ENCODE results near the gene RFNG. TPM values are rescaled to one million over a fixed set of nuclear protein-coding genes. Genes with fewer than 3 reads are reported as not detected.

Gene RFNG
- total RNA-seq, 1 donor from 2014 or later: 20.9 TPM

- intact Hi-C loops (cut with micrococcal nuclease): no loop called here
Observed at GRCh38 chr17:82005701-82006348, 45.8 kb downstream of the RFNG start.

GRCh38 chr17:82004517-82005455 is 46.8 kb downstream of the RFNG start:
- intact Hi-C loops (cut with micrococcal nuclease): no loop called here

- intact Hi-C loops (cut with micrococcal nuclease): no loop called here
Observed at GRCh38 chr17:82003411-82004381, 47.9 kb downstream of the RFNG start.

GRCh38 chr17:82001571-82002056 is 50.0 kb downstream of the RFNG start:
- intact Hi-C loops (cut with micrococcal nuclease): no loop called here

GRCh38 chr17:82000803-82001570 is 50.6 kb downstream of the RFNG start:
- intact Hi-C loops (cut with micrococcal nuclease): no loop called here

- intact Hi-C loops (cut with micrococcal nuclease): no loop called here
Observed at GRCh38 chr17:81999976-82000802, 51.4 kb downstream of the RFNG start.

GRCh38 chr17:81999587-81999975 is 52.0 kb downstream of the RFNG start:
- intact Hi-C loops (cut with micrococcal nuclease): no loop called here

- intact Hi-C loops (cut with micrococcal nuclease): no loop called here
Observed at GRCh38 chr17:81998691-81999438, 52.7 kb downstream of the RFNG start.

GRCh38 chr17:81998212-81998611 is 53.4 kb downstream of the RFNG start:
- intact Hi-C loops (cut with micrococcal nuclease): no loop called here

Other genes starting within 250 kb of the RFNG start
- gene GCGR, start 247.7 kb downstream of the RFNG start, total RNA-seq: 0.07 TPM in 1 of 2 replicates, not detected in the other
- gene MCRIP1, start 218.5 kb downstream of the RFNG start, total RNA-seq: 36.5 and 37.3 TPM in 2 replicates
- gene PPP1R27, start 216.8 kb downstream of the RFNG start, total RNA-seq: not detected in 2 replicates
- gene P4HB, start 191.3 kb downstream of the RFNG start, total RNA-seq: 589 and 618 TPM in 2 replicates
- gene ARHGDIA, start 180.5 kb downstream of the RFNG start, total RNA-seq: 703 and 716 TPM in 2 replicates
- 218 and 230 TPM in 2 replicates for gene ALYREF, start 160.2 kb downstream of the RFNG start, total RNA-seq
- gene ANAPC11, start 160.1 kb downstream of the RFNG start, total RNA-seq: 91.4 and 104 TPM in 2 replicates
- gene NPB, start 149.6 kb downstream of the RFNG start, total RNA-seq: 0.11 and 0.48 TPM in 2 replicates
- 35.0 and 39.1 TPM in 2 replicates for gene PCYT2, start 140.4 kb downstream of the RFNG start, total RNA-seq
- gene SIRT7, start 133.6 kb downstream of the RFNG start, total RNA-seq: 57.2 and 58.6 TPM in 2 replicates
- gene MAFG, start 124.1 kb downstream of the RFNG start, total RNA-seq: 23.3 and 23.6 TPM in 2 replicates
- gene PYCR1, start 114.5 kb downstream of the RFNG start, total RNA-seq: 35.6 TPM in 2 replicates
- not detected in 2 replicates for gene MYADML2, start 104.6 kb downstream of the RFNG start, total RNA-seq
- 0.11 and 0.48 TPM in 2 replicates for gene NOTUM, start 90.6 kb downstream of the RFNG start, total RNA-seq
- gene ASPSCR1, start 74.2 kb downstream of the RFNG start, total RNA-seq: 34.4 and 35.5 TPM in 2 replicates
- gene CENPX, start 28.9 kb downstream of the RFNG start, total RNA-seq: 82.9 and 87.9 TPM in 2 replicates
- gene LRRC45, start 28.5 kb downstream of the RFNG start, total RNA-seq: 46.0 and 46.6 TPM in 2 replicates
- gene RAC3, start 20.1 kb downstream of the RFNG start, total RNA-seq: 10.0 and 12.3 TPM in 2 replicates
- 118 and 124 TPM in 2 replicates for gene DCXR, start 14.1 kb downstream of the RFNG start, total RNA-seq
- 86.4 and 87.5 TPM in 2 replicates for gene GPS1, start 87 bp upstream of the RFNG start, total RNA-seq
- gene DUS1L, start 14.0 kb upstream of the RFNG start, total RNA-seq: 113 and 129 TPM in 2 replicates
- 175 and 181 TPM in 2 replicates for gene FASN, start 46.4 kb upstream of the RFNG start, total RNA-seq
- gene CCDC57, start 161.0 kb upstream of the RFNG start, total RNA-seq: 59.0 and 60.1 TPM in 2 replicates
- 109 and 115 TPM in 2 replicates for gene SLC16A3, start 177.2 kb upstream of the RFNG start, total RNA-seq
- gene CSNK1D, start 221.9 kb upstream of the RFNG start, total RNA-seq: 127 and 128 TPM in 2 replicates